NCI-H1436 treated with DMSO at 0.1 percent for 48 hours (cell line): ENCODE data around the gene CACNA2D3.
A peak's percentile ranks its signal among the peaks of the same experiment; 100 is the strongest.

ENCODE experiments used
- DNase-seq: peaks from one replicate; lab custom pipeline; 2025; lab: John Stamatoyannopoulos, UW

The CACNA2D3 gene

GRCh38 chr3:54217828-54218227 is 95.5 kb downstream of the CACNA2D3 start:
- DNase-seq, result no peak

GRCh38 chr3:54222316-54222715 is 100.0 kb downstream of the CACNA2D3 start:
- DNase-seq, result no peak

- DNase-seq, result no peak
Observed at GRCh38 chr3:54223063-54223462, 100.7 kb downstream of the CACNA2D3 start.

GRCh38 chr3:54225841-54226528 is 103.6 kb downstream of the CACNA2D3 start:
- no peak for DNase-seq

- no peak for DNase-seq
Observed at GRCh38 chr3:54228806-54229205, 106.5 kb downstream of the CACNA2D3 start.

- DNase-seq, result no peak
Observed at GRCh38 chr3:54232618-54233017, 110.3 kb downstream of the CACNA2D3 start.

GRCh38 chr3:54235998-54236397 is 113.6 kb downstream of the CACNA2D3 start:
- DNase-seq, result no peak

GRCh38 chr3:54237109-54237508 is 114.8 kb downstream of the CACNA2D3 start:
- DNase-seq, result no peak

- no peak for DNase-seq
Observed at GRCh38 chr3:54237788-54238502, 115.6 kb downstream of the CACNA2D3 start.

- no peak for DNase-seq
Observed at GRCh38 chr3:54240309-54240708, 118.0 kb downstream of the CACNA2D3 start.

GRCh38 chr3:54243056-54243931 is 120.9 kb downstream of the CACNA2D3 start:
- no peak for DNase-seq

- DNase-seq, result no peak
Observed at GRCh38 chr3:54243960-54244682, 121.8 kb downstream of the CACNA2D3 start.

- no peak for DNase-seq
Observed at GRCh38 chr3:54251705-54252104, 129.4 kb downstream of the CACNA2D3 start.

- peak; percentile 25 for DNase-seq
Observed at GRCh38 chr3:54257125-54257720, 134.9 kb downstream of the CACNA2D3 start.

- no peak for DNase-seq
Observed at GRCh38 chr3:54259636-54260035, 137.3 kb downstream of the CACNA2D3 start.

- no peak for DNase-seq
Observed at GRCh38 chr3:54261141-54261540, 138.8 kb downstream of the CACNA2D3 start.

GRCh38 chr3:54262541-54262940 is 140.2 kb downstream of the CACNA2D3 start:
- DNase-seq, result no peak

- DNase-seq, result no peak
Observed at GRCh38 chr3:54262946-54263345, 140.6 kb downstream of the CACNA2D3 start.

GRCh38 chr3:54264050-54264449 is 141.7 kb downstream of the CACNA2D3 start:
- DNase-seq, result no peak

GRCh38 chr3:54270816-54271526 is 148.6 kb downstream of the CACNA2D3 start:
- DNase-seq, result no peak

- DNase-seq, result no peak
Observed at GRCh38 chr3:54273791-54274190, 151.4 kb downstream of the CACNA2D3 start.
